Body of pancreas (tissue), 4 donors: Measurements from ENCODE around the gene WDR55. TPM values are rescaled to one million over a fixed set of nuclear protein-coding genes. Genes with fewer than 3 reads are reported as not detected.
"Not testable (repeated sequence)": the region's sequence is repeated elsewhere in the genome, so short reads cannot be mapped to it uniquely, and the experiment has no call there.

ENCODE experiments used
- ATAC-seq: fragments of 150-250 bp; one replicate; pipeline ENCODE4 v1.9.1; 2016
- DNase-seq, 4 donors: peaks; one replicate each; pipeline ENCODE4 v3.0.0-alpha.2; 2019
- H3K27ac ChIP-seq, 4 donors: fragments of 200-600 bp; sonication (generic); 1 replicate in 3 of 4; 2 replicates in 1 of 4; pipeline versions ENCODE4 v1.5.1 to v1.6.1; 2016 to 2019; ENCODE audit warnings: mild to moderate bottlenecking in 1 of 4, mixed read lengths in 1 of 4, moderate library complexity in 1 of 4
- H3K27me3 ChIP-seq, 2 donors: fragments of 200-600 bp; sonication (generic); one replicate each; pipeline ENCODE4 v1.6.0; 2016; ENCODE audit warnings: mild to moderate bottlenecking in 1 of 2
- H3K36me3 ChIP-seq, 2 donors: fragments of 200-600 bp; sonication (generic); replicated peaks in 1 of 2; 2 replicates each; pipeline ENCODE4 v1.5.1; 2016; ENCODE audit warnings: low read depth in 2 of 2; ENCODE audit not compliant: insufficient read depth in 1 of 2
- H3K4me1 ChIP-seq: fragments of 200-600 bp; sonication (generic); one replicate; pipeline ENCODE4 v1.6.0; 2016
- H3K4me3 ChIP-seq, 2 donors: fragments of 200-600 bp; sonication (generic); 1 replicate in 1 of 2; 2 replicates in 1 of 2; pipeline ENCODE4 v1.5.1; 2016 to 2019
- H3K9me3 ChIP-seq, 3 donors: fragments of 200-600 bp; sonication (generic); 1 replicate in 2 of 3; 2 replicates in 1 of 3; pipeline ENCODE4 v1.5.1; 2016
- CTCF ChIP-seq, 7 experiments: fragments of 450-650 bp in 4 of 7; fragments of 200-600 bp in 3 of 7; sonication (generic) in 3 of 7; IDR thresholded peaks; one replicate each; pipeline ENCODE4 v1.5.1; 2016 to 2019; ENCODE audit warnings: antibody characterized with exemption in 7 of 7
- POLR2A ChIP-seq, 3 donors: fragments of 450-650 bp; IDR thresholded peaks; one replicate each; pipeline ENCODE4 v1.6.1; 2016; ENCODE audit warnings: antibody characterized with exemption in 3 of 3, mild to moderate bottlenecking in 2 of 3
- WGBS, 2 donors: methylation state at CpG; one replicate each; pipeline ENCODE4 v1.1.5; 2017; 5-methylcytosine and 5-hydroxymethylcytosine counted together
- intact Hi-C: fragments of 100-400 bp; cut with DNase I; formaldehyde crosslinking; loops from one replicate; pipeline ENCODE4 v1.15.1; 2023
- total RNA-seq, 2 donors: library from RNA; depleted of rRNA; stranded (reverse); fragments of >200 nt; gene quantifications; one replicate each; pipeline ENCODE4 v1.1.0, GENCODE V29; 2016

The WDR55 gene
- total RNA-seq, 2 donors from 2014 or later = 14.5 to 16.1 TPM

- intact Hi-C loops = no loop called here
- no peaks in the 10 kb centered on the region for H3K27me3 ChIP-seq
- TF ChIP-seq CTCF (IDR thresholded peaks at IDR 0.05) (no peak), POLR2A (IDR thresholded peaks at IDR 0.05) (no peak)
- H3K9me3 ChIP-seq = no peaks in the 10 kb centered on the region
- no peak overlapping the region for H3K27ac ChIP-seq
- no peaks in the 10 kb centered on the region for H3K4me1 ChIP-seq
- no peak for ATAC-seq
- peaks cover 0 to 17% of the 10 kb centered on the region in 2 donors for H3K36me3 ChIP-seq
- DNase-seq = no peak
- H3K4me3 ChIP-seq = no peak overlapping the region
- WGBS, 2 donors = 79 to 93% methylated on average over 4 of the region's 4 CpGs
Measured at GRCh38 chr5:140707812-140708211, 43.1 kb downstream of the WDR55 start.

GRCh38 chr5:140708787-140709186 lies 44.1 kb downstream of the WDR55 start:
- H3K9me3 ChIP-seq, H3K27me3 ChIP-seq, DNase-seq, intact Hi-C loops, H3K4me1 ChIP-seq, H3K4me3 ChIP-seq, ATAC-seq, H3K27ac ChIP-seq: not testable (repeated sequence)
- H3K36me3 ChIP-seq = peaks cover 0 to 15% of the 10 kb centered on the region in 2 donors
- 88% methylated on average over 9 of the region's 9 CpGs for WGBS, 2 donors

GRCh38 chr5:140710899-140711552 lies 46.3 kb downstream of the WDR55 start:
- intact Hi-C loops = no loop called here
- Histone ChIP-seq H3K36me3 (peaks cover 0 to 2% of the 10 kb centered on the region in 2 donors), H3K4me1 (no peaks in the 10 kb centered on the region), H3K27me3 (no peaks in the 10 kb centered on the region), H3K27ac (peak overlapping the region; percentile 84 to 93 (median 85)), H3K9me3 (no peaks in the 10 kb centered on the region), H3K4me3 (peak overlapping the region; percentile 13 to 36)
- 0 to 1% methylated on average over 25 to 27 of the region's 27 CpGs for WGBS, 2 donors
- no peak for TF ChIP-seq CTCF (IDR thresholded peaks at IDR 0.05)
- peak; percentile 38 to 73 (median 72) for TF ChIP-seq POLR2A (IDR thresholded peaks at IDR 0.05)
- DNase-seq (peak; percentile 92 to 97 (median 94)), ATAC-seq (peak; percentile 94)

GRCh38 chr5:140711794-140712193 lies 47.1 kb downstream of the WDR55 start:
- ATAC-seq (no peak), DNase-seq (no peak)
- no peaks in the 10 kb centered on the region for H3K36me3 ChIP-seq
- 82 to 91% methylated on average over 1 of the region's 1 CpG for WGBS, 2 donors
- intact Hi-C loops = no loop called here
- H3K4me1 ChIP-seq = no peaks in the 10 kb centered on the region
- no peaks in the 10 kb centered on the region for H3K9me3 ChIP-seq
- no peak overlapping the region for H3K4me3 ChIP-seq
- H3K27me3 ChIP-seq = no peaks in the 10 kb centered on the region
- TF ChIP-seq POLR2A (IDR thresholded peaks at IDR 0.05) (no peak), CTCF (IDR thresholded peaks at IDR 0.05) (no peak)
- H3K27ac ChIP-seq = peak overlapping the region in 1 of 4 donors; percentile 85

- H3K9me3 ChIP-seq = no peaks in the 10 kb centered on the region
- no peak overlapping the region for H3K4me3 ChIP-seq
- TF ChIP-seq CTCF (IDR thresholded peaks at IDR 0.05) = no peak
- no peak for TF ChIP-seq POLR2A (IDR thresholded peaks at IDR 0.05)
- H3K27me3 ChIP-seq = no peaks in the 10 kb centered on the region
- intact Hi-C loops = no loop called here
- no peaks in the 10 kb centered on the region for H3K36me3 ChIP-seq
- H3K27ac ChIP-seq = no peak overlapping the region
- DNase-seq = no peak
- WGBS, 2 donors = 60 to 64% methylated on average over 1 of the region's 1 CpG
- no peak for ATAC-seq
- H3K4me1 ChIP-seq = no peaks in the 10 kb centered on the region
Measured at GRCh38 chr5:140713562-140714094, 48.9 kb downstream of the WDR55 start.

GRCh38 chr5:140716238-140716637 lies 51.5 kb downstream of the WDR55 start:
- WGBS, 2 donors = 84 to 85% methylated on average over 2 of the region's 2 CpGs
- H3K27me3 ChIP-seq, H3K36me3 ChIP-seq, H3K27ac ChIP-seq, H3K9me3 ChIP-seq, intact Hi-C loops, DNase-seq, H3K4me1 ChIP-seq, ATAC-seq, H3K4me3 ChIP-seq: not testable (repeated sequence)
